ENCODE results near the gene SATB2.

DNA sequence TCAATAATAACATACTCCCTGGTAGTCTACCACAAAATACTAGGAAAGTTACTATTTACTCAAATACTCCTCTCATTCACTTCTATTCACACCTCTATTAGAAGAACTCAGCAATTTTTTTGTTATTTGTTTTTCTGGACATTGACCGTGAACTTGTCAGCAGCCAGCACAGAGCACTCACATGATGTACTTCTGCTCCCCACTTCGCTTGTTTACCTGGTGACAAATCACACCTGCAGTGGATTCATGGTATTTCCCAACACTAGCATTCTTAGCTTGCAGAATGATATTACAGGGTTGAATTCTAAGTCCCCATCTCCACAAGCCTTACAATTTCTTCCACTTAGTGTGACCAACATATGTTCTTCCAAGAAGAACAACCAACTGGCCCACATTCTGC is 238.2 kb downstream of the SATB2 start:
- TF ChIP-seq, protein P1, sequence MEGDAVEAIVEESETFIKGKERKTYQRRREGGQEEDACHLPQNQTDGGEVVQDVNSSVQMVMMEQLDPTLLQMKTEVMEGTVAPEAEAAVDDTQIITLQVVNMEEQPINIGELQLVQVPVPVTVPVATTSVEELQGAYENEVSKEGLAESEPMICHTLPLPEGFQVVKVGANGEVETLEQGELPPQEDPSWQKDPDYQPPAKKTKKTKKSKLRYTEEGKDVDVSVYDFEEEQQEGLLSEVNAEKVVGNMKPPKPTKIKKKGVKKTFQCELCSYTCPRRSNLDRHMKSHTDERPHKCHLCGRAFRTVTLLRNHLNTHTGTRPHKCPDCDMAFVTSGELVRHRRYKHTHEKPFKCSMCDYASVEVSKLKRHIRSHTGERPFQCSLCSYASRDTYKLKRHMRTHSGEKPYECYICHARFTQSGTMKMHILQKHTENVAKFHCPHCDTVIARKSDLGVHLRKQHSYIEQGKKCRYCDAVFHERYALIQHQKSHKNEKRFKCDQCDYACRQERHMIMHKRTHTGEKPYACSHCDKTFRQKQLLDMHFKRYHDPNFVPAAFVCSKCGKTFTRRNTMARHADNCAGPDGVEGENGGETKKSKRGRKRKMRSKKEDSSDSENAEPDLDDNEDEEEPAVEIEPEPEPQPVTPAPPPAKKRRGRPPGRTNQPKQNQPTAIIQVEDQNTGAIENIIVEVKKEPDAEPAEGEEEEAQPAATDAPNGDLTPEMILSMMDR (conservative IDR thresholded peaks at IDR 0.05 in 1 of 2, IDR thresholded peaks at IDR 0.05 in 1 of 2; ENCODE audit: extremely low read depth in 1 of 2, insufficient read depth in 1 of 2, low read depth in 1 of 2, low read length in 2 of 2): no peak
- TF ChIP-seq EZH2 (IDR thresholded peaks at IDR 0.05; ENCODE audit: borderline replicate concordance, low read length): no peak
